NCI-H446 (cell line): Measurements from ENCODE around the gene TRPV6.

ENCODE experiments used
- DNase-seq, 2 experiments: peaks; one replicate each; lab custom pipeline; 2025; lab: John Stamatoyannopoulos, UW

The TRPV6 gene

GRCh38 chr7:142868986-142869415 is 16.5 kb downstream of the TRPV6 start:
- no peak for DNase-seq

- no peak for DNase-seq
Observed at GRCh38 chr7:142868188-142868985, 17.2 kb downstream of the TRPV6 start.

- DNase-seq: no peak
Observed at GRCh38 chr7:142867398-142868187, 18.0 kb downstream of the TRPV6 start.

GRCh38 chr7:142867097-142867378 is 18.5 kb downstream of the TRPV6 start:
- DNase-seq: no peak

GRCh38 chr7:142866361-142867096 is 19.0 kb downstream of the TRPV6 start:
- no peak for DNase-seq

- DNase-seq: no peak
Observed at GRCh38 chr7:142865766-142866165, 19.8 kb downstream of the TRPV6 start.

- DNase-seq: no peak
Observed at GRCh38 chr7:142864980-142865747, 20.4 kb downstream of the TRPV6 start.

GRCh38 chr7:142863891-142864685 is 21.5 kb downstream of the TRPV6 start:
- DNase-seq: no peak

GRCh38 chr7:142862786-142863400 is 22.7 kb downstream of the TRPV6 start:
- no peak for DNase-seq

GRCh38 chr7:142862351-142862750 is 23.2 kb downstream of the TRPV6 start:
- DNase-seq: no peak

GRCh38 chr7:142860968-142861367 is 24.6 kb downstream of the TRPV6 start:
- DNase-seq: no peak

GRCh38 chr7:142859829-142860228 is 25.7 kb downstream of the TRPV6 start:
- no peak for DNase-seq

GRCh38 chr7:142859411-142859810 is 26.1 kb downstream of the TRPV6 start:
- no peak for DNase-seq

GRCh38 chr7:142857625-142858024 is 27.9 kb downstream of the TRPV6 start:
- no peak for DNase-seq

GRCh38 chr7:142856565-142857245 is 28.8 kb downstream of the TRPV6 start:
- DNase-seq: no peak

- DNase-seq: peak in 1 of 2 experiments; percentile 26
Observed at GRCh38 chr7:142855756-142856564, 29.6 kb downstream of the TRPV6 start.

GRCh38 chr7:142855114-142855743 is 30.3 kb downstream of the TRPV6 start:
- DNase-seq: no peak

GRCh38 chr7:142854372-142855113 is 31.0 kb downstream of the TRPV6 start, which contains the start of gene EPHB6:
TSS of gene EPHB6 (plus strand) at chr7:142855076. CDS start at chr7:142863228, 8,152 bp downstream.
- DNase-seq: peak in 1 of 2 experiments; percentile 21
